IPS DF 4.7 (cell line): Measurements from ENCODE around the gene RBM38.

Experiments
- DNase-seq: peaks from one replicate; pipeline ENCODE4 v3.0.0-alpha.2; 2013; ENCODE audit warnings: low spot score; ENCODE audit errors: extremely low read depth

The RBM38 gene

GRCh38 chr20:57391439-57392301, 474 bp downstream of the RBM38 start:
- no peak for DNase-seq

- DNase-seq: no peak
Measured at GRCh38 chr20:57392512-57393271, 1.5 kb downstream of the RBM38 start.

DNA sequence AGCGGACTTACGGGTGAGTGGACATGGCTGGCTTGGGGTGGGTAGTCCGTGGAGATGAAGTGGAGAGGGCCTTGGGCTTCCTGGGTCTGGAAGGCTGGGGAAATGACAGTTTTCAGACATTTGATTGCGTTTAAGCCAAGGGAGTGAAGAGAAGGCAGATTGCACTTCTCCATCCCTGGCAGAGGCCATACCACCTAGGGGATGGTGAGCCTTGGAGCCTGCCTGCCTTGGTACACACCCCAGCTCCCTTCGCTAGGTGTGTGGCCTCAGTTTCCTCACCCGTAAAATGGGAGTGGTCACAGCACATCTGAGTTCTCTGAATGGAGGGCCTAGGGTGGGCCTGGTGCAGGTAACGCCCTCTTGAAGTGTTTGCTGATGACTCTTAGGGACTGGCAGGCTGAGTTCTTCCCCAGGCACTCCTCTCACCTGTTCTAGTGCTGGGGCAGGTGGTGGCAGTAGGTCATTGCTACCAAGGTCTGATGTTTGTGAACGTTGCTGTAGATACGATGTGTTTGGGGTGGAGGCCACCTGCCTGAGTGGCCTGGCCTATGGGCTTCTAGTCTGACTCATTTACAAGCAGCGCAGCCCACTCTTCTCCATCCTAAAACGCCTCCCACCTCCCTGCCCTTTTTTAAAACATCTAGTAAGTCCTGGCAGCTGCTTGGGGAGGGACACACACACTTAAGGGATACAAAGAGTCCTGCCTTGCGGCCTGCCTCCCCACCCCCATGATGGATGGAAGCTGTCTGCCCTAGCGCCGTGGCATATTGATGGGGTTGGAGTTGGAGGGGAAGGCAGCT, 2.3 kb downstream of the RBM38 start:
- DNase-seq: no peak

DNA sequence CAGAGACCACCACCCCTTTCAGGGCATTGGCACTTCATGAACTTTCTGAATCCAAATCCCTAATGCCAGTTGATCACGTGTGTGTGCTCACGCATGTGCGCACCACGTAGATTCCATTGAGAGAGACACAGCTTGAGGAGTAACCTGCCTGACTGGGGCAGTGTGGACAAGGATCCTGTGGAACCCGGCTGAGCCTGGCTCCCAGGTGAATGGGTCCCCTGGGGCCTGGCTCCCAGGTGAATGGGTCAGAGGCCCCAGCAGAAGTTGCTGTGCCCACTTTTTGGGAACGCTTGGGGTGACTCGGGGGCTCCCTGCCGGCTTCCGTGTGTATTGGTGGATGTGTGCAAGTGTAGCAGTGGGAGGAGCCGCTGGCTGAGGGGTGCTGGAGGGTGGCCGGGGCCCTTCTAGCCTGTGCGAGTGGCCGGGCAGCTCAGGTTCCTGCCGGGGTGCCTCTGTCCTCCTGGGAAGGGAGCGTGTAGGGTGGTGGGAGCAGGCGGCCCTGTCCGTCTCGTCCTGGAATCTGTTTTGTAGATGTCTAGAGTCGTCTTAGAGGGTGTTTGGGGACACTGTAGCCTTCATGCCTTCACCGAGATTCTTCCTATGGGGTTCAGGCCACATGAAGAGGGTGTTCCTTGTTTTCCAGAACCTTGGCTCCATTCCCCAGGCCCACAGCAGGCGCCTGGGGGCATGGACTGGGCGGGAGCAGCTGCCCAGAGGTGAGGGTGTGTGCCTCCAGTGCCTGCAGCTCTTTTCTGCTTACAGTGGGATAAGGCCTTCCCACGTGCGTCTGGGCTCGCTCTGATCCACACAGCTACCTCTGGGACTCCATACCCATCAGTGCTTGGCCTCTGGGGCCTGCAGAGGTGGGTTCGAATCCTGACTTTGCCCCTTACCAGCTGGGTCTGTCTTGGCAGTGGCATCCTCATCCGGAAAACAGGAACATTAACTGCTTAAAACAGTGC, 3.2 kb downstream of the RBM38 start:
- no peak for DNase-seq

DNA sequence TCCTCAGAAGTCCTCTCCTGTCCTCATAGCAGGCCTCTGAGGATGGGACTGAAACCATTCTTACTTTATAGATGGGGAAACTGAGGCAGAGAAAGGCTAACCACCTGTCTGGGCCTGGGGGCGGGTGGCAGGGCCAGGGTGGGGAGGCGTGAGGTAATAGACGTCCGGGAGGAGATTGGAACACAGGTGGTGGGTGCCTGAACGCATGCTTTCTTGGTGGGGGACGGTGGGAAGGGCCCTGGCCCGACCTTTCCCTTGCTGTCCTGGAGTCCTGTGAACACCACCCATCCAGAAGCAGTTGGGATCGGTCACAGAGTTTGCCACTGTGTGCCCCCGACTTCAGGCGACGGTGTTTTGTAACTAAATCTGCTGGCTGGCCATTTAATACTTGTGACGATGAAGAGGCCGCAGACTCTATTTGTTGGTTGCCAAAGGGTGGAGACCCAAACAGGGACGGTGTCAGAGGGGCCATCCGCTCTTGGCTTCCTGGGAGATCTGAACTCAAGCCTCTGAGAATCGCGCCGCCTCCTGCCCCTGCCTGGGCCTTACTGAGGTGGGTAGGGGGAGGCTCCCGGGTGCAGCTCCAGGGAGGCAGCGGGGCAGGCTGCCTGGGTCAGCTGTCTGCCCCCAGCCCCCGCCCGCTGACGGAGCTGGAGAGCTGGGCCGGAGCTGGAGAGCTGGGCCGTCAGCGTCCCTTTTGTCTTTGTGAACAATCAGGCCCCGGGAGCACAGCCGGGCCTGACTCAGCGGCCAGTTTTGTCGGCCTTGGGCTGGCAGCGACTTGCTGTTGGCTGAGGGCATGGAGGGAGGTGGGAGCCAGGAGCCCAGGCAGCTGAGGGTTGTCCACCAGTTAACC, 4.1 kb downstream of the RBM38 start:
- DNase-seq: no peak

- no peak for DNase-seq
Measured at GRCh38 chr20:57396212-57396983, 5.2 kb downstream of the RBM38 start.

- DNase-seq: no peak
Measured at GRCh38 chr20:57396984-57397692, 5.9 kb downstream of the RBM38 start.

DNA sequence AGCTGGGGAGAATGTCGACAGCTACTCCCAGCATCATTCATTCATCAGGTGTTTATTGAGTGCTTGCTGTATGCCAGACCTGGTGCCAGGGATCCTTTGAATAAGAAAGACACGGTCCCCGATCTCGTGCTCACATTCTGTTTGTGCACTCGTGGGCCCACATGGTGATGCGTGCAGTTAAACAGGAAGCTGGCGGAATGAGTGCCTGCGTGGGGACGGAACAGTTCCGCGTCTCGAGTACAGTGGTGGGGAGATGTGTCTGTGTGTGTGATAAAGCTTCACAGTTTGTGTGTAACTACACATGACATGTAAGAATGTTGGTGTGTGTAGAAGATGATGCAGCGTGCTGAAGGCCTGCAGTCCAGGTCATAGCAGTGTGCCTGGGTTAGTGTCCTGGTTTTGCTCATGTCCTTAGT, 6.5 kb downstream of the RBM38 start:
- no peak for DNase-seq

- DNase-seq: no peak
Measured at GRCh38 chr20:57398231-57398821, 7.1 kb downstream of the RBM38 start.

GRCh38 chr20:57398901-57399535, 7.8 kb downstream of the RBM38 start:
- DNase-seq: no peak

DNA sequence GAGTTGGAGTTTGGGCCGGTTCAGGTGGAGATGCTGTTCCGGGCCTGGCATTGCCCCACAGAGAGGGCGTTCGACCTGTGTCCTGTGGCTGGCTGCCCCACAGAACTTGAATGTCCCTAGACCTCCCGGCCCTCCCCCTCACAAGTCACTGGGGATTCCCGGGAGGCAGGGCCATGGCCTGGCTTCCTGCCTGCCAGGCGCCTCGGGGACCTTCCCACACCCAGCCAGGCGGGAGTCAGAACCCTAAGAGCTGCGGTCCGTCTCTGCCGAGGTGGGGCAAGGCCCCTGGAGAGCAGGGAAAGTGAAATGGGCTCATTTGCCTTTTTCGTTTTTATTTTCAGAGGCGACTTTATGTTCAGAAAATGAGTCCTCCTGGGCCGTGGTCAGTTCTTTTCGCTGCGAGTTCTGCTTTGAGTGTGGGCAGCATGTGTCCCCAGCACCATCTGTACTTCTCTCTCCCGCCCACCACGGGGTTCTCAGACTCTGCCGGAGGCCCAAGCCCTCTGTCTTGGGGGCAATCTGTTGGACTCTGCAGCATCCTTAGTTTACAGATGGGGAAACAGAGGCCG, 8.5 kb downstream of the RBM38 start:
- no peak for DNase-seq

- DNase-seq: no peak
Measured at GRCh38 chr20:57400231-57400701, 9.1 kb downstream of the RBM38 start.

DNA sequence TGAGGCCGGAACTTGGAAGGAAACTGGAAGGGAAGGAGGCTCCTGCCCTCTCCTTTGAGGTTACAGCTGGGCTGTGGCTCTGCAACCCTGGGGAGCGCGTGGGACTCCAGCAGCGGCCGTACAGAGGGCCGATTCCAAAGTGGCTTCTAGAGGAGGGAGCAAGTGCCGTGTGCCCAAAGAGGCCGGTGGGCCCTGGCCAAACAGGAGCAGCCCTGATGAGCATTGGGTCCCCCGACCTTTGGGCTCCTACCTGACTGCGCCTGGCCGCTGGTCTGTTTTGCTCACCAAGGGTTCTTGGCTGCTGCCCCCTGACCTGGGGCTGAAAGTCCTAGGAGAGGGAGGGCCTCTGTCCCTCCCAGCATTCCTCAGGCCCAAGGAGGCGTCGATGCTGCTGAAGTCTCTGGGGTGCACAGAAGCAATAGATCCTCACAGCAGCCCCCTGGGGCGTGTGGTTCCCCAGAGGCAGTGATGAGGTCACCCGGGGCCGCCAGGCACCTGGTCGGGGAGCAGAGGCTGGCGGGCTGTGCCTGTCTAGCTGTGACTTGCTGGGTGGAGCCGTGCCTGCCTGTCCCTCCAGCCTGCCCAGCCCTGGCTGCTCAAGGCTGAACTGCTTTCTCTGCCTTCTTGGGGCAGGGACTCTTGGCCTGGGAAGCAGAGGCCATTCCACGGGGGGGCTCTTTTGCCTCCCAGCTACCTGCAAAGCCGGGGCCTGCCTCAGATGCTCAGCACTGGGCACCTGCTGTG, 9.8 kb downstream of the RBM38 start:
- DNase-seq: no peak

- no peak for DNase-seq
Measured at GRCh38 chr20:57401565-57401918, 10.3 kb downstream of the RBM38 start.

DNA sequence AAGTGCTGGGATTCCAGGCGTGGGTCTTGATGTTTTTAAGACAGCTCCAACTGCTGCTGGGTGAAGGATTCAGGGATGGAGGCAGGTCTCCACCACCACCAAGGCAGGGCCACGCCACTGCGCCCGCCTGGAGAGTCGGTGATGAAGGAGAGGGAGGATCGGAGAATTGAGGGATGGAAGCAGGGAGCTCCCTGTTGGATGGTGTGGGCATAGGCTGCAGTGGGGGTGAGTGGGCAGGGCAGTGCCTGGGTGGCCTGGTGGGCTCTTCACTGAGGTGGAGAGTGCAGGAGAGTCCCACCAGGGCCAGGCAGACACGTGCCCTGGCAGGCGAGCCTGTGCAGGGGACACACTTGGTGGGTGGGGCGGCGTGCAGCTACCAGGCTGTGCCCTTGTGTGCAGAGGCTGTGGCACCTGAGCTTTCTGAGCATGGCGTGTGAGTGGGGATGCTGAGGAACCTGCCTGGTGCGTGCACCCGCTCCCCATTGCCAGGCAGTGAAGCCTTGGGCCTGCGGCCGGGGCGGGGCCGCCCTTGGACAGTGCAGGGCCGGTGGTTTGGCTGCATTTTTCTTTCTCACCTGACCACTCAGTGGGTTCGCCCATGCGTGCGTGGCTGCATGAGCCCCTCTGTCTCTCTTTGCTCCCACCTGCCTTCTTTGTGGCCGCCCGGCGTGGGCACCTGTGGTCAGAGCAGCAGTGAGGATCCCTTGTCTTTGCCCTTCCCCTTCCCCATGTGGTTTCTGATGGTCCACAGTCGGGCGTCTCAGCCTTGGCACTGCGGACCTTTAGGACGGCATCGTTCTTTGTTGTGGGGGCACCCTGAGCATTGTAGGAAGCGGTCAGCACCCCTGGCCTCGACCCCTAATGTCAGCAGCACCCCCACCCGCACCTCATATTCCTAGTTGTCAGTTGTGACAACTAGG, 11.3 kb downstream of the RBM38 start:
- DNase-seq: no peak
